ENCODE results near the gene IL12RB2.

Gene IL12RB2

DNA sequence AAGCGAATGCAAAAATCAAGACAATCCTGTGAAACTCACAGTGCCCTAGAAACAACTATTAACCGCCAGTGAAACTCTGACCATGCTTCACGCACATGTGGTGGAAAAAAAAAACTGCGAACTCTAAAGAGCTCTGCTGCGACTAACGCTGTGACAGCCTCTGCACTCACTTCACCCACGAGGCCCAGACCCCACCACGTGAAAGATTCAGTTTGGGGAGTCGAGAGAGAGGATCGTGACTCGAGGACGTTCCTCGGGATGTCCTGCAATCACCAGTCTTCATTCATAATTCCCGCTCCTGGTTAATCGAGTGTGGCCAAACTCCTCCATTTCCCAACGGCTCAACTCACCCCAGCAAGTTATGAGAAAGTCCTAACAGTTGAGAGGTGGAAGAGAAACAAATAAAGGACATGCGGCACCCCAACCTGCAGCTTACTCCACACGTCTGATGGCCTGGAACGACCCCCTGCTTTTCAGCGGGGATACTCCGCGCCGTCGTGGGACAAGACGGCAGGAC, 121.4 kb downstream of the IL12RB2 start:
- TF ChIP-seq, protein P1, sequence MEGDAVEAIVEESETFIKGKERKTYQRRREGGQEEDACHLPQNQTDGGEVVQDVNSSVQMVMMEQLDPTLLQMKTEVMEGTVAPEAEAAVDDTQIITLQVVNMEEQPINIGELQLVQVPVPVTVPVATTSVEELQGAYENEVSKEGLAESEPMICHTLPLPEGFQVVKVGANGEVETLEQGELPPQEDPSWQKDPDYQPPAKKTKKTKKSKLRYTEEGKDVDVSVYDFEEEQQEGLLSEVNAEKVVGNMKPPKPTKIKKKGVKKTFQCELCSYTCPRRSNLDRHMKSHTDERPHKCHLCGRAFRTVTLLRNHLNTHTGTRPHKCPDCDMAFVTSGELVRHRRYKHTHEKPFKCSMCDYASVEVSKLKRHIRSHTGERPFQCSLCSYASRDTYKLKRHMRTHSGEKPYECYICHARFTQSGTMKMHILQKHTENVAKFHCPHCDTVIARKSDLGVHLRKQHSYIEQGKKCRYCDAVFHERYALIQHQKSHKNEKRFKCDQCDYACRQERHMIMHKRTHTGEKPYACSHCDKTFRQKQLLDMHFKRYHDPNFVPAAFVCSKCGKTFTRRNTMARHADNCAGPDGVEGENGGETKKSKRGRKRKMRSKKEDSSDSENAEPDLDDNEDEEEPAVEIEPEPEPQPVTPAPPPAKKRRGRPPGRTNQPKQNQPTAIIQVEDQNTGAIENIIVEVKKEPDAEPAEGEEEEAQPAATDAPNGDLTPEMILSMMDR (conservative IDR thresholded peaks at IDR 0.05): no peak
- H3K27ac ChIP-seq: peak overlapping the region; percentile 93; the same call in 1 of the 2 replicates

DNA sequence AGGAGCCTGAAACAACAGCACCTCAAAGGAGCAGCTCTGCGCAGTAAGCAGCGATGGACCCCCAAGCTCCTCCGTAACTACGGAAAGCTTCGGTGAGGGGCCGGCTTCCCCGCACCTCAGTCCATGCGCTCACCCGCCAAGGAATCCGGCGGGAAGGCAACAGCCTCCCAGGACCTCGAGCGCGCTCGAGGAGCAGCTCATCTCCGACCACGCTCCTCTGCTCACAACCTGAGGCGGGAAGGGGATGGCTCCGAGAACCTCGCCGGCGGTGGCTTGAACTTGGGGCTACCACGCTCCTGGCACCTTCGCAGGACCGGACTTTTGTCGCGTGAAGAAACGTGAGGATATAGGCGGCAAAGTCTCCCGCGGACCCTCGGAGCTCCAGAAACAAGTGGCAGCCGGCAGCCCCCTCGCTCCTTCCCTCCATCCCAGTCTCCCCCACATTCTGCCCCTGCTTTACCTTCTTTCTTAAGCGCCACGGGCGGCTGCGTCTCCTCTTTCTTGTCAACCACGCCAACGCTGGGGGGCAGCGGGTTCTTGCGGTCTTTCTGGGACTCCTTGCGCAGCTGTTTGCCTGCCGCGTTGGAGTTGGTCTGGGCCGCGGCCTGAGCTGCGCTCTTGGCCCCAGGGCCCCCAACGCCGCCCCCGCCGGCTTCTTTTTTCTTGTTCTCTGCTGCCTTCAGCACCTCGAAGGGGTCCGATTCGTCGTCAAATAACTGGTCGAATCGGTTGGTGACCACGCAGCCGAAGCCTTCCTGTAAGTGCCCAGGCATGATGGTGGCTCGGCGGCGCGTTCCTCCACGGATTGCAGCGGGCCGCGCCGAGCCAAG, 122.1 kb downstream of the IL12RB2 start:
- H3K27ac ChIP-seq: peak overlapping the region; percentile 93
- TF ChIP-seq, protein P1 (conservative IDR thresholded peaks at IDR 0.05): no peak

DNA sequence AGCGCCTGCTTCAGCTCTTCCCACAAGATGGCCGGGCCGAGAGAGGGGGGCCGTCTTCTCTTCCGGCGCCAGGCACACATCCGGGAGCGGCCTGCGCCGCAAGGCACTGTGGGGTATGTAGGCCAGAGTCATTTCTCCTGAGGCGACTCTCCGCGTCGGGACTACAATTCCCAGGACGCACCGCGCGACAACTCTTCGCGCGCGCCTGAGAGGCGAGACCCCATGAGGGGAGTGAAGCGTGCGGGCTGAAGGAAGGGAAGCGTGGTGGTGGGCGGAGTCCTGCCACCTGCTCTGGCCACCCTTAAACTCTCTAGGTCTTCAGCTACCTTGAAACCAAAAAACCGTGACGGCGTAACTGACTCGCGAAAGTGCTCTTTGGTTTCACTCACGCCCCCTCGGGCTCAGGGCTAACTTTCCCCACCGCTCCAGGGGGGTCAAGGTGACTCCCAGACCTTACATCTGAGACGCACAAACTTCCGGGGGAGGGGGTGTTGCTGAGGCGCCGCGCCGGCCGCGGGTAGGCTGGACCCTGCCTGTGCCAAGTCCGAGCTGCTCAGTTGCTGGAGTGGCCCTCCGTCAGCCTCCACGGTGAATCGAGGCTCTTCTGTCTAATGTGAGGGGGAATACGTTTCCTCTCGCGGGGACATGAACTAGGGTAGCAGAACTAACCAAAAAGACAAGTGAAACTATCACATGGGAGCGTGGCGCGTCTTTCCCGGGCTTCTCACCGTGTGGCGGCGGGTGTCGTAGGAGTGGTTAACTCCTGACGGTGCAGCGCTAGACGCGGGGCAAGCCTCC, 122.9 kb downstream of the IL12RB2 start, which contains the start of gene SERBP1:
SERBP1 (minus strand) TSS at position 45 of the 798 bp plus-strand sequence. CDS start 102 bp downstream, outside the sequence.
- TF ChIP-seq, protein P1 (conservative IDR thresholded peaks at IDR 0.05): no peak
- H3K27ac ChIP-seq: peak within 1 kb of the TSS; percentile 93

DNA sequence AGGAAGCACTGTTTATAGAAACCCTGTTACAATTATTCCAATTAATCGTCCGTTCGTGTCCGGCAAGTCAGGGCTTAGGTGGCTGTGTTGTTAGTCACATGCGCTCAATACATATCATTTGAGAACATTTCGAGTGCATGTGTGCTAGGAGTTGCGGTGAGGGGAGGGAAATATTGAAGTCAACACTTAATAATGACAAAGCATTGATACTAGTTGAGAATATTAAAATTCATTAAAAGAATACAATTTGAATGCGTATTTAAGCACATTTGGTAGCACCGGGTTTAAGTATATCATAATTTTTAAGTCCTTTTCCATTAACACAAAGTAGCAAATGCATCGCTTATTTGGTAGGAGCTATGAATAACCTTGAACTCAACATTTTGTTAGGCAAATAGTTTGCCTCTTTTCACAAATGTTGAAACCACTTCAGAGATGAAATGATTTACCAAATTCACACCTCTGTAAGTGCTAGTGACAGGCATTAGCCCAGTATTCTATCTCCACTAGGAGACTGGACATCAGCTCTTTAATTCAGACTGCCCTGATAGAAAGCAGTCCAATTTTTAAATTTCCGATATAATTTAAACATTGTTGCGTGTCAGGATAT, 123.6 kb downstream of the IL12RB2 start:
- peak overlapping the region; percentile 93 for H3K27ac ChIP-seq
- TF ChIP-seq, protein P1 (conservative IDR thresholded peaks at IDR 0.05): no peak

DNA sequence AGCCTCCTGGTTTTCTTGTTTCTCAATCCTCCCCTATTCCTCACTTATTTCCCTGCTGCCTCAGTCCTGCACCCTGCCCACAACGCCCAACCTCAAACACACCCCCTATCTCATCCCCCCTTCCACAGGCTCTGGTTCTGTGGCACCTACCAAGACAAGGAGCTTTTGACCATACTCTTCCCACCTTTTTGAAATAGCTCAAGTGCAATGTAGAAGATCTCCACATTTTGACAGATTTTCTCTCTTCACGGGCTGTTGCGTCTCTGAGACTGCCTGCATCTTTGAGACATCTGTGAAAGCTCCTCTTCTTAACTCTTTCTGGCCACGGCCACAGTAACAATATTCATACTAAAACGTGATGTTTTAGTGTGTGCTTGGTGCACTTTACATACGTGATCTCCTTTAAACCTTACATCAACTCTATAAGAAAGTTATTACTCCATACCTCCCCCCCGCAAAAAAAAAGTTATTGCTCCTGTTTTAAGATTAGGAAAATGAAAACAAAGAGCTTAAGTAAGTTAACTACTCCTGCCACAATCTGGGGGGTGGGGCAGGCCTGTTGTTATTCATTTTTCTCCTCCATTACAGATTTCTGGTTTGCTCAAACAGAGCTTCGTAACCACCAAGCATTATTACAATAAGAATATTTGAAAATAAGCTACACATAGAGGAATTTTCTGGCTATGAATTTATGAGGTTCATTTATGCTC, 124.4 kb downstream of the IL12RB2 start:
- TF ChIP-seq, protein P1 (conservative IDR thresholded peaks at IDR 0.05): no peak
- H3K27ac ChIP-seq: peak overlapping the region; percentile 93

DNA sequence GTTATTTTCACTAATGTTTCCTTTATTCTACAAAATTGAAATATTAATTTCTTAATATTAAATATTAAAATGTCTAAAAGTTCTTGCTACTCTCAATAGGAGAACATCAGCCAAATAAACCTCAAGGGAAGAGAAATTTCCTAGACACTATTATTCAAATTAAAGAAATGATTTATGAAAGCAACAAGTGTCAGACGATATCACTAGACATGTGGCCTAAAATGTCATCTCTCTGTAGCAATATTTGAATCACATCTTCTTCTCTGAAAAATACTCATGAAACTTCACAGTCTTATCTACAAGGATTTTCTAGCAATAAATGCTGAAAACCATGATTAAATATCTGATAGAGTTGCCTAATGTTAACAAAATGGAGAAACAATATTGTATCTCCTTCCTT, 125.1 kb downstream of the IL12RB2 start:
- TF ChIP-seq, protein P1 (conservative IDR thresholded peaks at IDR 0.05): no peak
- H3K27ac ChIP-seq: no peak overlapping the region
